ENCODE measurements around the gene TOP1. TPM values are rescaled to one million over a fixed set of nuclear protein-coding genes. Genes with fewer than 3 reads are reported as not detected.

The TOP1 gene
- total RNA-seq, 8 experiments from 2014 or later, result 20.6 to 99.6 (median 34.0) TPM

GRCh38 chr20:41055679-41056078 is 27.1 kb downstream of the TOP1 start:
- ATAC-seq (replicated peaks in 6 of 8), result no peak
- in situ Hi-C loops (cut with MboI; ENCODE audit: low pct_unique_long_range_greater_than_20kb in 2 of 9, low sequenced_read_pairs in 9 of 9, unreplicated experiment in 9 of 9), result no loop called here

GRCh38 chr20:41057999-41058673 is 29.5 kb downstream of the TOP1 start:
- H3K4me1 ChIP-seq (replicated peaks in 1 of 2), result peaks cover 0 to 6% of the 10 kb centered on the region in 2 donors
- in situ Hi-C loops (cut with MboI; ENCODE audit: low pct_unique_long_range_greater_than_20kb in 2 of 9, low sequenced_read_pairs in 9 of 9, unreplicated experiment in 9 of 9), result no loop called here
- H3K4me3 ChIP-seq, result no peak overlapping the region
- ATAC-seq (replicated peaks in 6 of 8), result peak in 6 of 8 experiments; percentile 35 to 93 (median 72)
- 31 to 100% (median 82%) methylated on average over 1 to 3 of the region's 3 CpGs; no CpG with 5 or more reads in 2 of the 10 experiments for WGBS, 10 experiments
- H3K27ac ChIP-seq, result no peak overlapping the region

More at GRCh38 chr20:41055679-41056078, 27.1 kb downstream of the TOP1 start:
- H3K4me1 ChIP-seq (replicated peaks in 1 of 2), result peaks cover 4 to 6% of the 10 kb centered on the region in 2 donors
- H3K4me3 ChIP-seq, result no peak overlapping the region
- H3K27ac ChIP-seq, result no peak overlapping the region
- WGBS, 10 experiments, result 71 to 100% (median 100%) methylated on average over 1 of the region's 1 CpG; no CpG with 5 or more reads in 3 of the 10 experiments

GRCh38 chr20:41058674-41059635 is 30.3 kb downstream of the TOP1 start:
- 82 to 100% (median 97%) methylated on average over 4 to 14 of the region's 14 CpGs for WGBS, 10 experiments
- in situ Hi-C loops (cut with MboI; ENCODE audit: low pct_unique_long_range_greater_than_20kb in 2 of 9, low sequenced_read_pairs in 9 of 9, unreplicated experiment in 9 of 9), result no loop called here
- H3K4me3 ChIP-seq, result no peak overlapping the region
- no peak overlapping the region for H3K27ac ChIP-seq
- H3K4me1 ChIP-seq (replicated peaks in 1 of 2), result peaks cover 0 to 4% of the 10 kb centered on the region in 2 donors
- ATAC-seq (replicated peaks in 6 of 8), result no peak

GRCh38 chr20:41061155-41061554 is 32.5 kb downstream of the TOP1 start:
- no peak for ATAC-seq (replicated peaks in 6 of 8)
- H3K4me1 ChIP-seq (replicated peaks in 1 of 2), result no peaks in the 10 kb centered on the region
- in situ Hi-C loops (cut with MboI; ENCODE audit: low pct_unique_long_range_greater_than_20kb in 2 of 9, low sequenced_read_pairs in 9 of 9, unreplicated experiment in 9 of 9), result no loop called here
- WGBS, 10 experiments, result 100% methylated on average over 1 to 3 of the region's 3 CpGs; no CpG with 5 or more reads in 2 of the 10 experiments
- H3K27ac ChIP-seq, result no peak overlapping the region
- H3K4me3 ChIP-seq, result no peak overlapping the region

GRCh38 chr20:41063442-41063841 is 34.8 kb downstream of the TOP1 start:
- H3K4me1 ChIP-seq (replicated peaks in 1 of 2), result no peaks in the 10 kb centered on the region
- WGBS, 10 experiments, result 11 to 100% (median 80%) methylated on average over 1 of the region's 1 CpG; no CpG with 5 or more reads in 1 of the 10 experiments
- no peak overlapping the region for H3K4me3 ChIP-seq
- in situ Hi-C loops (cut with MboI; ENCODE audit: low pct_unique_long_range_greater_than_20kb in 2 of 9, low sequenced_read_pairs in 9 of 9, unreplicated experiment in 9 of 9), result no loop called here
- no peak overlapping the region for H3K27ac ChIP-seq
- ATAC-seq (replicated peaks in 6 of 8), result peak in 3 of 8 experiments; percentile 47 to 67 (median 65)

- Histone ChIP-seq H3K4me3 (no peak overlapping the region), H3K4me1 (replicated peaks in 1 of 2) (no peaks in the 10 kb centered on the region), H3K27ac (no peak overlapping the region)
- 92 to 100% (median 100%) methylated on average over 1 of the region's 1 CpG; no CpG with 5 or more reads in 2 of the 10 experiments for WGBS, 10 experiments
- ATAC-seq (replicated peaks in 6 of 8), result no peak
- in situ Hi-C loops (cut with MboI; ENCODE audit: low pct_unique_long_range_greater_than_20kb in 2 of 9, low sequenced_read_pairs in 9 of 9, unreplicated experiment in 9 of 9), result no loop called here
Observed at GRCh38 chr20:41064377-41064776, 35.8 kb downstream of the TOP1 start.

- 98 to 100% (median 100%) methylated on average over 1 to 3 of the region's 3 CpGs for WGBS, 10 experiments
- no peak for ATAC-seq (replicated peaks in 6 of 8)
- no peak overlapping the region for H3K27ac ChIP-seq
- no peak overlapping the region for H3K4me3 ChIP-seq
- in situ Hi-C loops (cut with MboI; ENCODE audit: low pct_unique_long_range_greater_than_20kb in 2 of 9, low sequenced_read_pairs in 9 of 9, unreplicated experiment in 9 of 9), result no loop called here
- no peaks in the 10 kb centered on the region for H3K4me1 ChIP-seq (replicated peaks in 1 of 2)
Observed at GRCh38 chr20:41065716-41066115, 37.1 kb downstream of the TOP1 start.

- H3K27ac ChIP-seq, result no peak overlapping the region
- 48 to 100% (median 93%) methylated on average over 1 to 3 of the region's 3 CpGs for WGBS, 10 experiments
- no peak overlapping the region for H3K4me3 ChIP-seq
- no peak for ATAC-seq (replicated peaks in 6 of 8)
- in situ Hi-C loops (cut with MboI; ENCODE audit: low pct_unique_long_range_greater_than_20kb in 2 of 9, low sequenced_read_pairs in 9 of 9, unreplicated experiment in 9 of 9), result no loop called here
- peaks cover 11 to 13% of the 10 kb centered on the region in 2 donors for H3K4me1 ChIP-seq (replicated peaks in 1 of 2)
Observed at GRCh38 chr20:41068806-41069205, 40.2 kb downstream of the TOP1 start.

- 0 to 81% (median 46%) methylated on average over 1 to 2 of the region's 3 CpGs; no CpG with 5 or more reads in 2 of the 10 experiments for WGBS, 10 experiments
- H3K27ac ChIP-seq, result no peak overlapping the region
- no peak overlapping the region for H3K4me3 ChIP-seq
- peaks cover 11 to 13% of the 10 kb centered on the region in 2 donors for H3K4me1 ChIP-seq (replicated peaks in 1 of 2)
- in situ Hi-C loops (cut with MboI; ENCODE audit: low pct_unique_long_range_greater_than_20kb in 2 of 9, low sequenced_read_pairs in 9 of 9, unreplicated experiment in 9 of 9), result no loop called here
- peak; percentile 68 to 94 (median 88) for ATAC-seq (replicated peaks in 6 of 8)
Observed at GRCh38 chr20:41072190-41072863, 43.7 kb downstream of the TOP1 start.

GRCh38 chr20:41072915-41073314 is 44.3 kb downstream of the TOP1 start:
- in situ Hi-C loops (cut with MboI; ENCODE audit: low pct_unique_long_range_greater_than_20kb in 2 of 9, low sequenced_read_pairs in 9 of 9, unreplicated experiment in 9 of 9), result no loop called here

GRCh38 chr20:41074441-41074840 is 45.8 kb downstream of the TOP1 start:
- in situ Hi-C loops (cut with MboI; ENCODE audit: low pct_unique_long_range_greater_than_20kb in 2 of 9, low sequenced_read_pairs in 9 of 9, unreplicated experiment in 9 of 9), result no loop called here
- H3K27ac ChIP-seq, result no peak overlapping the region
- no peak for ATAC-seq (replicated peaks in 6 of 8)
- H3K4me3 ChIP-seq, result no peak overlapping the region
- H3K4me1 ChIP-seq (replicated peaks in 1 of 2), result peaks cover 11 to 13% of the 10 kb centered on the region in 2 donors

More at GRCh38 chr20:41072915-41073314, 44.3 kb downstream of the TOP1 start:
- 54 to 100% (median 94%) methylated on average over 1 to 3 of the region's 3 CpGs for WGBS, 10 experiments
- H3K4me1 ChIP-seq (replicated peaks in 1 of 2), result peaks cover 11 to 13% of the 10 kb centered on the region in 2 donors
- no peak overlapping the region for H3K27ac ChIP-seq
- ATAC-seq (replicated peaks in 6 of 8), result no peak
- no peak overlapping the region for H3K4me3 ChIP-seq

GRCh38 chr20:41076776-41077175 is 48.2 kb downstream of the TOP1 start:
- no peak overlapping the region for H3K4me3 ChIP-seq
- in situ Hi-C loops (cut with MboI; ENCODE audit: low pct_unique_long_range_greater_than_20kb in 2 of 9, low sequenced_read_pairs in 9 of 9, unreplicated experiment in 9 of 9), result loop anchor here in 4 of 9 experiments (25.0 kb wide), 1 partner anchor 89 kb away; no protein-coding TSS in a partner anchor
- H3K27ac ChIP-seq, result no peak overlapping the region
- WGBS, 10 experiments, result 83 to 100% (median 99%) methylated on average over 1 to 4 of the region's 4 CpGs
- no peak for ATAC-seq (replicated peaks in 6 of 8)
- H3K4me1 ChIP-seq (replicated peaks in 1 of 2), result peaks cover 11 to 12% of the 10 kb centered on the region in 2 donors

GRCh38 chr20:41078329-41078728 is 49.7 kb downstream of the TOP1 start:
- ATAC-seq (replicated peaks in 6 of 8), result peak in 4 of 8 experiments; percentile 39 to 95 (median 80)
- in situ Hi-C loops (cut with MboI; ENCODE audit: low pct_unique_long_range_greater_than_20kb in 2 of 9, low sequenced_read_pairs in 9 of 9, unreplicated experiment in 9 of 9), result loop anchor here in 4 of 9 experiments (25.0 kb wide), 1 partner anchor 91 kb away; no protein-coding TSS in a partner anchor
- Histone ChIP-seq H3K4me3 (no peak overlapping the region), H3K4me1 (replicated peaks in 1 of 2) (no peaks in the 10 kb centered on the region), H3K27ac (no peak overlapping the region)
